ENCODE results near the gene PHTF2.

Gene PHTF2

DNA sequence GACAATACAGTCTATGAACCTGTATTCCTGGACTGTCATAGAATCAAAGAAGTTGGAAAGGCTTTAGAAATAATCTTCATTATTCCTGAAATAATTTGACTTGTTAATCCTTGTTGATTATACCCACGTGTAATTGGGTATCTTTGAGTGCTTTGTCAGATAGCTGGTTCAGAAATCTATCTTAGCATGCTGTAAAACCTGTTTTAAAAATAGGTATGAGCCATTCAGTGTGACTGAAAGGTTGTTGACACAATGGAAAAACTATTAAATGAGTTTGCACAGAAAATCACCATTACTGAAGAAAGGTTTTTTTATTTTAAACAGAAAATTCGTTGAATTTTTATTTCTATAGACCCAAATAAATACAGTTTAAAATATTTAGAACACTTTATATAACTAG is 38.7 kb downstream of the PHTF2 start:
- no peak overlapping the region for H3K4me3 ChIP-seq (ENCODE audit: low read depth, low read length)

DNA sequence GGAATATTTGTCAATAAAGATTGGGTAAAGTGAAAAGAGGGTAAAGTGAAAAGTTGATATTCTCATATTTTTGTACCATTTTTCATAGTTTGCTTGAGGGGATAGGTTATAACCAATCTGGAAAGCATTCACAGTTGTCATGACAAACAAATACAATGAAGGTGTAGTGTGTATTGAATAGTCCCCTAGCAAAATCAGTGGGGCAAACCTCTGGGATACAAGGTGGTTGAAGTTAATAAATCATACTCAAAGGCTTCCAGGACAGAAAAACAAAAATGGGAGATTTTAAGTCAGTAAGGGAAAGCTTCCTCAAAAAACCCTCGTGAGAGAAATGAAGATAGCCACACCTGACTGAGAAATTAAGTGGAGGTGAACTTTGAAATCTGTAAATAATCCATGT is 39.4 kb downstream of the PHTF2 start:
- TF ChIP-seq, protein P1, sequence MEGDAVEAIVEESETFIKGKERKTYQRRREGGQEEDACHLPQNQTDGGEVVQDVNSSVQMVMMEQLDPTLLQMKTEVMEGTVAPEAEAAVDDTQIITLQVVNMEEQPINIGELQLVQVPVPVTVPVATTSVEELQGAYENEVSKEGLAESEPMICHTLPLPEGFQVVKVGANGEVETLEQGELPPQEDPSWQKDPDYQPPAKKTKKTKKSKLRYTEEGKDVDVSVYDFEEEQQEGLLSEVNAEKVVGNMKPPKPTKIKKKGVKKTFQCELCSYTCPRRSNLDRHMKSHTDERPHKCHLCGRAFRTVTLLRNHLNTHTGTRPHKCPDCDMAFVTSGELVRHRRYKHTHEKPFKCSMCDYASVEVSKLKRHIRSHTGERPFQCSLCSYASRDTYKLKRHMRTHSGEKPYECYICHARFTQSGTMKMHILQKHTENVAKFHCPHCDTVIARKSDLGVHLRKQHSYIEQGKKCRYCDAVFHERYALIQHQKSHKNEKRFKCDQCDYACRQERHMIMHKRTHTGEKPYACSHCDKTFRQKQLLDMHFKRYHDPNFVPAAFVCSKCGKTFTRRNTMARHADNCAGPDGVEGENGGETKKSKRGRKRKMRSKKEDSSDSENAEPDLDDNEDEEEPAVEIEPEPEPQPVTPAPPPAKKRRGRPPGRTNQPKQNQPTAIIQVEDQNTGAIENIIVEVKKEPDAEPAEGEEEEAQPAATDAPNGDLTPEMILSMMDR (IDR thresholded peaks at IDR 0.05; ENCODE audit: borderline replicate concordance, insufficient read depth, low read depth, low read length): no peak
- H3K4me3 ChIP-seq (ENCODE audit: low read depth, low read length): no peak overlapping the region

More for the DNA sequence above, 38.7 kb downstream of the PHTF2 start:
- TF ChIP-seq, protein P1 (IDR thresholded peaks at IDR 0.05; ENCODE audit: borderline replicate concordance, insufficient read depth, low read depth, low read length): no peak

DNA sequence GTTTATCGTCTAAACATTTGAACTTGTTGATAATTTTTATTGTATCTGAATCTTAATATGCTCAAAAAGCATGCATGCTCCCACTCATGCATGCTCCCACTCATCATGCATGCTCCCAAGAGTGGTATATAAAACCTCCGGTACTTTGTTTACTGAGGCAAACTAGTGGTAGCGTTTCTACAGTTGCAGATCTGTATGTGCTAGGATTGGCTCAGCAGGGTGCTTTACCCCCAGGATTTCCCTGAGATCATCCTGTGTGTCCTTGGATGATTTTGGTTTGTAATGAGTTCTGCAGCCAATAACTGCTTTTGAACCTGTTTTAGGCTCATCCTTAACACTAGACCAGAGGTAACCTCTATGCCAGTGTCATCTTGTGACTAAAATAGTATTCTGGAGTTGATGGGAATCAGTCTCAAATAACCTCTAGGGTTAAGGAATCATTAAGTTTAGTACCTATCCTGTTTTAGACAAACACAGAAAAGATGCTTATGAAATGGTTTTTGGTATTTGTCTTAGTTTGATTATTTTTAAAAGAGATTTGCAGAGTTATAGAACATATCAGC is 40.4 kb downstream of the PHTF2 start:
- H3K4me3 ChIP-seq (ENCODE audit: low read depth, low read length): no peak overlapping the region
- TF ChIP-seq, protein P1 (IDR thresholded peaks at IDR 0.05; ENCODE audit: borderline replicate concordance, insufficient read depth, low read depth, low read length): no peak

DNA sequence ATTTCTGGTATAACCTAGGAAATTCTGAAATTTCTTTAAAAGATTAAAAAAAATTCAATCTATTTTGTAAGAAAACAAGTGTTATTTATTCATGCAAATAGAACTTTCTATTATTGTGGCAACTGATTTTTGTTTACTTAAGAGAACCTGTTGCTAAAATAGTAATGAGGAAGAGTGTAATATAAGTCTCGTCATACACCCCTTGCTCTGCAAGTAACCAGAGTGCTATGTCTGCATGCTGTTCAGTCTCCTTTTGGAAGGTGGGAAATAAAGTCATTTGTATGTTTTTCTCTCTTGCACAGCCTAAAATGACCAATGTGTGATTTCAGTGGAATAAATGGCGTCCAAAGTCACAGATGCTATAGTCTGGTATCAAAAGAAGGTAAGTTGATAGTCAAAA is 41.3 kb downstream of the PHTF2 start:
- H3K4me3 ChIP-seq (ENCODE audit: low read depth, low read length): no peak overlapping the region

DNA sequence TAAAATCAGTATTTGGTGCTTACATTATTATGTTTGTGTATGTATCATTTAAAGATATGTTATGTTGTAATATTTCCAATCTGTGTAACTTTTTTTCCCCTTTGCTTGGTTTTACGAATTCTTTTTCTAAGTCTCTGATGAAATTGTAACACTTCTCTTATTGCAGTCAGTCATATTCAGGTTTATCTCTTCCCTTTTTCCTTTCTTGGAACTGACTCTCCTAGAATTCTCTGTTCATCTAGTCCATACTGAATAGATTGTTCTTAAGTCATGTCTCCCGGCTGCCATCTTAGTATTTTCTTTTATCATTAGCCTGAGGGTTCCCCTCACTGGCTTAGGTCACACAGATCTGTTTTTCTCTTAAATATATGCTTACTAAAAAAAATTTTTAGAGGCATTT is 44.6 kb downstream of the PHTF2 start:
- TF ChIP-seq, protein P1 (IDR thresholded peaks at IDR 0.05; ENCODE audit: borderline replicate concordance, insufficient read depth, low read depth, low read length): no peak

More for the DNA sequence above, 41.3 kb downstream of the PHTF2 start:
- TF ChIP-seq, protein P1 (IDR thresholded peaks at IDR 0.05; ENCODE audit: borderline replicate concordance, insufficient read depth, low read depth, low read length): no peak

DNA sequence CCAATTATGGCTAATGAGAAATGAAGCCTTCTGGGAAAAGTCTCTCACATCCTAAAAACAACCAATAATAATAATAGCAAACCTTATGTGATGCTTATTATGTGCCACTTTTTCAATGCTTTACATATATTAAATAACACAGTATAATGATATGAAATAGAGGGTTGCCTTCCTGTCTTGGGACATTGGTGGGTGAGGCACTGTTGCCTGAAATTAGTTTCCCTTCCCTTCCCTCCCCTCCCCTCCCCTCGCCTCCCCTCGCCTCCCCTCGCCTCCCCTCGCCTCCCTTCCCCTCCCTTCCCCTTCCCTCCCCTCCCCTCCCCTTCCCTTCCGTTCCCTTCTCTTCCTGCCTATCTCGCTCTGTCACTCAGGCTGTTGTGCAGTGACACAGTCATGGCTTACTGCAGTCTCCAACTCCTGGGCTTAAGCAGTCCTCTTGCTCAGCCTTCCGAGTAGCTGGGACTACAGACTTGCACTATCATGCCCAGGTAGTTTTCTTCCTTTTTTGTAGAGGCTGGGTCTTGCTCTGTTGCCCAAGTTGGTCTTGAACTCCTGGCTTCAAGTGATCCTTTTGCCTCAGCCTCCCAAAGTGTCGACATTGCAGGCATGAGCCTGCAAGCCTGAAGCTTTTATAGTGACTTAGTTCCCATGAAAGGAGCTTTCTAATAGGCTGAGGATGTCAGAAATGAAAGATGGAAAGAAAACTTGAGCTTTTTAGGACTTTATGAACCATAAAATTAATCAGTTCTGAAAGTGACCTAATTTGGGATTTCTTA is 47.9 kb downstream of the PHTF2 start:
- TF ChIP-seq, protein P1 (IDR thresholded peaks at IDR 0.05; ENCODE audit: borderline replicate concordance, insufficient read depth, low read depth, low read length): no peak

More for the DNA sequence above, 44.6 kb downstream of the PHTF2 start:
- H3K4me3 ChIP-seq (ENCODE audit: low read depth, low read length): no peak overlapping the region

More for the DNA sequence above, 47.9 kb downstream of the PHTF2 start:
- no peak overlapping the region for H3K4me3 ChIP-seq (ENCODE audit: low read depth, low read length)

Data from GM12875 (cell line).